Transverse colon (tissue), 4 donors: ENCODE data around the gene RGS7. TPM values are rescaled to one million over a fixed set of nuclear protein-coding genes. Genes with fewer than 3 reads are reported as not detected.

ENCODE experiments used
- DNase-seq: peaks from one replicate; pipeline ENCODE4 v3.0.0-alpha.2; 2019
- H3K27ac ChIP-seq, 4 donors: fragments of 200-600 bp; sonication (generic); 2 replicates each; pipeline ENCODE4 v1.5.1; 2016 to 2018; ENCODE audit warnings: inconsistent platforms in 4 of 4
- H3K27me3 ChIP-seq: fragments of 200-600 bp; sonication (generic); 2 replicates; pipeline ENCODE4 v1.5.1; 2017; ENCODE audit warnings: inconsistent platforms
- H3K36me3 ChIP-seq, 4 donors: fragments of 200-600 bp; sonication (generic); 2 replicates each; pipeline ENCODE4 v1.5.1; 2017 to 2019; ENCODE audit warnings: inconsistent platforms in 4 of 4
- H3K4me1 ChIP-seq, 4 donors: fragments of 200-600 bp; sonication (generic); 2 replicates each; pipeline ENCODE4 v1.5.1; 2017 to 2020; ENCODE audit warnings: inconsistent platforms in 4 of 4
- H3K4me3 ChIP-seq, 4 donors: fragments of 200-600 bp; sonication (generic); 1 replicate in 1 of 4; 2 replicates in 3 of 4; pipeline versions ENCODE4 v1.5.1 to v1.6.1; 2017 to 2019; ENCODE audit warnings: inconsistent platforms in 4 of 4
- H3K9me3 ChIP-seq, 2 donors: fragments of 200-600 bp; sonication (generic); 2 replicates each; pipeline ENCODE4 v1.5.1; 2017 to 2019; ENCODE audit warnings: inconsistent platforms in 2 of 2
- CTCF ChIP-seq, 5 experiments: fragments of 200-600 bp in 3 of 5; fragments of 450-650 bp in 2 of 5; sonication (generic) in 3 of 5; IDR thresholded peaks; 1 replicate in 2 of 5; 2 replicates in 3 of 5; pipeline ENCODE4 v1.5.1; 2016 to 2017; ENCODE audit warnings: antibody characterized with exemption in 5 of 5, inconsistent platforms in 3 of 5, mild to moderate bottlenecking in 2 of 5, moderate library complexity in 1 of 5
- EP300 ChIP-seq: sonication (generic); formaldehyde crosslinking; IDR thresholded peaks from one replicate; pipeline ENCODE4 v1.6.1; 2017; ENCODE audit warnings: antibody characterized with exemption, low read depth
- POLR2A ChIP-seq: fragments of 450-650 bp; IDR thresholded peaks from one replicate; pipeline ENCODE4 v1.6.1; 2016; ENCODE audit warnings: antibody characterized with exemption, mild to moderate bottlenecking, moderate library complexity
- POLR2AphosphoS5 ChIP-seq, 3 donors: sonication (generic); formaldehyde crosslinking; IDR thresholded peaks; one replicate each; pipeline ENCODE4 v1.6.1; 2016; ENCODE audit warnings: antibody characterized with exemption in 3 of 3
- WGBS, 2 donors: methylation state at CpG; one replicate each; pipeline ENCODE4 v1.1.5; 2018; ENCODE audit warnings: low coverage in 1 of 2; 5-methylcytosine and 5-hydroxymethylcytosine counted together
- in situ Hi-C, 4 donors: fragments of 200-750 bp; cut with MboI; loops; one replicate each; pipeline versions ENCODE4 v1.15.0 to v1.15.1; 2017; ENCODE audit warnings: low sequenced_read_pairs in 3 of 4, low pct_ligation_motif_present in 1 of 4, low pct_unique_long_range_greater_than_20kb in 1 of 4
- intact Hi-C: fragments of 100-400 bp; cut with DNase I; formaldehyde crosslinking; loops from one replicate; pipeline ENCODE4 v1.15.1; 2023; ENCODE audit warnings: low total_unique reads
- total RNA-seq, 4 donors: library from RNA; depleted of rRNA; stranded (reverse); fragments of >200 nt; gene quantifications; one replicate each; pipeline ENCODE4 v1.1.0, GENCODE V29; 2016

RGS7 gene
- total RNA-seq, 4 donors from 2014 or later: 1.5 to 2.0 TPM; not detected in 2

GRCh38 chr1:241024834-241025233 lies 332.2 kb downstream of the RGS7 start:
- no peak overlapping the region for H3K27ac ChIP-seq
- H3K4me1 ChIP-seq: no peaks in the 10 kb centered on the region
- TF ChIP-seq EP300: no peak
- no peak for TF ChIP-seq CTCF (IDR thresholded peaks at IDR 0.05)
- TF ChIP-seq POLR2AphosphoS5 (IDR thresholded peaks at IDR 0.05): no peak
- TF ChIP-seq POLR2A: no peak
- no peaks in the 10 kb centered on the region for H3K9me3 ChIP-seq
- no peak overlapping the region for H3K4me3 ChIP-seq
- in situ Hi-C loops: no loop called here
- H3K36me3 ChIP-seq: no peaks in the 10 kb centered on the region
- intact Hi-C loops: no loop called here
- no peaks in the 10 kb centered on the region for H3K27me3 ChIP-seq
- 38 to 81% methylated on average over 3 of the region's 3 CpGs for WGBS, 2 donors
- no peak for DNase-seq

GRCh38 chr1:241022366-241022765 lies 334.6 kb downstream of the RGS7 start:
- intact Hi-C loops: no loop called here
- no peaks in the 10 kb centered on the region for H3K36me3 ChIP-seq
- 83 to 100% methylated on average over 1 to 4 of the region's 4 CpGs for WGBS, 2 donors
- no peaks in the 10 kb centered on the region for H3K27me3 ChIP-seq
- H3K4me3 ChIP-seq: no peak overlapping the region
- H3K4me1 ChIP-seq: no peaks in the 10 kb centered on the region
- in situ Hi-C loops: no loop called here
- no peak overlapping the region for H3K27ac ChIP-seq
- H3K9me3 ChIP-seq: no peaks in the 10 kb centered on the region
- no peak for DNase-seq
- TF ChIP-seq POLR2A: no peak
- no peak for TF ChIP-seq EP300
- TF ChIP-seq CTCF (IDR thresholded peaks at IDR 0.05): no peak
- no peak for TF ChIP-seq POLR2AphosphoS5 (IDR thresholded peaks at IDR 0.05)

GRCh38 chr1:241020851-241021697 lies 335.9 kb downstream of the RGS7 start:
- Histone ChIP-seq H3K4me3 (no peak overlapping the region), H3K4me1 (no peaks in the 10 kb centered on the region), H3K27ac (no peak overlapping the region), H3K27me3 (no peaks in the 10 kb centered on the region), H3K9me3 (no peaks in the 10 kb centered on the region), H3K36me3 (no peaks in the 10 kb centered on the region)
- no peak for DNase-seq
- in situ Hi-C loops: no loop called here
- no peak for TF ChIP-seq POLR2AphosphoS5 (IDR thresholded peaks at IDR 0.05)
- TF ChIP-seq POLR2A: no peak
- no peak for TF ChIP-seq EP300
- TF ChIP-seq CTCF (IDR thresholded peaks at IDR 0.05): no peak
- intact Hi-C loops: no loop called here
- 77 to 90% methylated on average over 5 to 6 of the region's 6 CpGs for WGBS, 2 donors

- Histone ChIP-seq H3K36me3 (no peaks in the 10 kb centered on the region), H3K9me3 (no peaks in the 10 kb centered on the region), H3K27ac (no peak overlapping the region), H3K4me3 (no peak overlapping the region), H3K27me3 (no peaks in the 10 kb centered on the region), H3K4me1 (no peaks in the 10 kb centered on the region)
- DNase-seq: no peak
- intact Hi-C loops (no loop called here), in situ Hi-C loops (no loop called here)
- TF ChIP-seq EP300 (no peak), POLR2A (no peak), POLR2AphosphoS5 (IDR thresholded peaks at IDR 0.05) (no peak), CTCF (IDR thresholded peaks at IDR 0.05) (no peak)
- WGBS, 2 donors: 72 to 83% methylated on average over 6 to 7 of the region's 7 CpGs
Observed at GRCh38 chr1:241012708-241013340, 344.2 kb downstream of the RGS7 start.
